K562 (cell line): ENCODE data around the gene GPC3.

Experiments used
- BCLAF1 ChIP-seq, 2 experiments: fragments of 450-650 bp in 1 of 2; IDR thresholded peaks; 2 replicates each; pipeline ENCODE4 v1.6.1; 2011 to 2017; ENCODE audit warnings: low read depth in 2 of 2, antibody characterized with exemption in 1 of 2, borderline replicate concordance in 1 of 2, low read length in 1 of 2, mild to moderate bottlenecking in 1 of 2, mixed read lengths in 1 of 2; ENCODE audit not compliant: control insufficient read depth in 1 of 2
- HNRNPK ChIP-seq: fragments of 200-400 bp; formaldehyde crosslinking; IDR thresholded peaks from one replicate; pipeline ENCODE4 v1.6.1; 2018; ENCODE audit warnings: mild to moderate bottlenecking, low read depth, low read length; ENCODE audit not compliant: poor library complexity, severe bottlenecking
- RBBP5 ChIP-seq: fragments of 200-600 bp; sonication (generic); IDR thresholded peaks from 2 replicates; pipeline ENCODE4 v1.6.1; 2012; ENCODE audit warnings: borderline replicate concordance, mild to moderate bottlenecking, low read length, control low read depth, inconsistent platforms; ENCODE audit not compliant: insufficient read depth, poor library complexity, severe bottlenecking
- ZFP36 ChIP-seq: fragments of 150-350 bp; IDR thresholded peaks from 2 replicates; pipeline ENCODE4 v1.6.1; 2018; ENCODE audit warnings: low read length, low read depth; ENCODE audit not compliant: partially characterized antibody

- TF ChIP-seq RBBP5 (no peak), HNRNPK (no peak), BCLAF1 (IDR thresholded peaks at IDR 0.05; ENCODE audit: borderline replicate concordance in 1 of 2, control insufficient read depth in 1 of 2, low read depth in 2 of 2, low read length in 1 of 2) (no peak), ZFP36 (no peak)
Observed at GRCh38 chrX:133880032-133880443, 105.4 kb downstream of the GPC3 start.
